ENCODE measurements around the gene TIGD1. TPM values are rescaled to one million over a fixed set of nuclear protein-coding genes. Genes with fewer than 3 reads are reported as not detected.
A peak's percentile ranks its signal among the peaks of the same experiment; 100 is the strongest.

Gene TIGD1
- total RNA-seq, 8 experiments from 2014 or later: 6.6 to 20.3 (median 11.5) TPM

DNA sequence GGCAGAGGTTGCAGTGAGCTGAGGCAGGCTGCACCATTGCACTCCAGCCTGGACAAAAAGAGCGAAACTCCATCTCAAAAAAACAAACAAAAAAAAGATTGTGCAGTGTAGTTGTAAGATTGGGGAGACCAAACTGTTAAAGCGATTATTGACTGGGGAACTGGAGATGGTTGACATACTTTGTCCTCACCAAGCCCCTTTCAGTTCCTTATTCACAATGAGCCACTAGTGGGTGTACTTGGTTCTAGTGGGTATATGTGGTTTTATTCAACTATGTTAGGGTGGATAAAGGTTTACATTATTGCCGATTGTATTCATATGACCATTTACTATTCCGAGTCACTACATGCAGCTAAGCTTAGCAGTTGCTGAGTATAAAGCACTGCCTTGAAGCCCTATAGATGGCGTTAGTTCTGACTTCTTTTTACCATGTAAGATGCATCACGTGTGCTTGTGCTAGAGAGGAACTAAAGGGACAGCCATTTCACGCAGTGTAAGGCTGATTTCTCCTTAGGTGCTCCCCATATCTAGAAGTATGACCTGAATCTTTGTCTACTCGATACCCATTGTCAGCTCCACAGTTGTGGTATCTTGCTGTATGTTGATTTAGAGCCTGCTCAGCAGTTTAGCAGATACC, 12.3 kb upstream of the TIGD1 start:
- Histone ChIP-seq H3K27ac (no peak overlapping the region), H3K4me3 (no peak overlapping the region), H3K4me1 (replicated peaks in 1 of 2) (no peaks in the 10 kb centered on the region)
- ATAC-seq (replicated peaks in 6 of 8): no peak
- WGBS, 10 experiments: 60 to 100% (median 81%) methylated on average over 1 to 8 of the region's 8 CpGs
- in situ Hi-C loops (cut with MboI; ENCODE audit: low pct_unique_long_range_greater_than_20kb in 2 of 9, low sequenced_read_pairs in 9 of 9, unreplicated experiment in 9 of 9): no loop called here

DNA sequence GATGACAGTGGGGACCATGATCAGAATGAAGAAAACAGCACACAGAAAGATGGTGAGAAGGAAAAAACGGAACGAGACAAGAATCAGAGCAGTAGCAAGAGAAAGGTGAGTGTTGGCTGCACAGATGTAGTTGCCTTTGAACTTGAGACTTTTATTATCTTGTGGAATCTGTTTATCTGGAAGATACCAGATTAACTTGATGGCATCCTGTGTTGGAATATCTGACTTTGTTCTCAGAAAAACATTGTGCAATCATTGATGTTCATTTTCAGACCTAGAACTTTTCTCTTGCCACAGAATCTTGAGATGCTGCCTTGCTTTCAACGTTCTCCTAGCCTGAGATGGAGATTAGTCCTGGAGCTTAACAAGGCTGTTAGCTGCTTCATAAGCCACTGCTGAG, 6.1 kb upstream of the TIGD1 start:
- Histone ChIP-seq H3K4me1 (replicated peaks in 1 of 2) (peaks cover 0 to 7% of the 10 kb centered on the region in 2 donors), H3K4me3 (no peak overlapping the region), H3K27ac (no peak overlapping the region)
- WGBS, 10 experiments: 73 to 100% (median 87%) methylated on average over 1 to 3 of the region's 3 CpGs; no CpG with 5 or more reads in 1 of the 10 experiments
- in situ Hi-C loops (cut with MboI; ENCODE audit: low pct_unique_long_range_greater_than_20kb in 2 of 9, low sequenced_read_pairs in 9 of 9, unreplicated experiment in 9 of 9): no loop called here
- ATAC-seq (replicated peaks in 6 of 8): no peak

DNA sequence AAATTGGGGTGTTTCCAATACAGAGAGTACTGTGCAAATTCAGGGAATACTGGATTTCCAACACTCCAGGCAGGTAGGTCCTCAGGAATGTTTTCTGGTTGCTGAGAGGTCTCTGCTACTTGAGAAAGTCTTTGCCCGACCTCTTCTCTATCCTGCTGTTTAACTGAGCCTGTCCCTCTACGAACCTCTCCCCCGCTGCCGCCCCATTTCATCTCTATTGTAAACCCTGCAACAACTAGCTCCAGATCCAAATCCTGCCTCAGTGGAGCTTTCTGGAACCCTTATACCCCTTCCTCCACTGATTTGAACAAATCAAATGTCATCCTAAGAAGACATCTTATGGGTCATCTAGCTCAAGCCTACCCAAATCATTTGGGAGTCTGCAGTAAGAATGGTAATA, 1.4 kb upstream of the TIGD1 start:
- in situ Hi-C loops (cut with MboI; ENCODE audit: low pct_unique_long_range_greater_than_20kb in 2 of 9, low sequenced_read_pairs in 9 of 9, unreplicated experiment in 9 of 9): no loop called here

DNA sequence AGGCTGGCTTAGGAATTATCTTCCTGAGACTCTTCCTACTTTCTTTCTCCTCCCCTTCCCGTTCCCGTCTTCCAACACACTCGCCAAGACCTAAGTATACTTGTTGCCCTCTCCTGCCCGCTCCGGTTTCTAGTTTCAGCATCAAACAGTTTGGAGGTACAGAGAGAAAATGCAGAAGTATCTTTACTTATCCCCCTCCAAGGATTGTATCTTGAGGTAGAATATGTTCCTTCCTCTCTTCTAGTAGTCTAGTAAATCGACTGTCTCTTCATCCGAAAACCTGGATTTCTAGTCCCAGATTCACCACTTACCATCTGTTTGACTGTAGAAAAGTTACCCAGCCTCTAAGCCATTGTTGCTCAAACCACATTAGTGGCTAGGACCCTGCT, 887 bp upstream of the TIGD1 start:
- Histone ChIP-seq H3K27ac (peak overlapping the region; percentile 86 to 96), H3K4me3 (peak overlapping the region; percentile 53 to 73 (median 70)), H3K4me1 (replicated peaks in 1 of 2) (peaks cover 4 to 10% of the 10 kb centered on the region in 2 donors)
- WGBS, 10 experiments: 5 to 31% (median 8%) methylated on average over 2 to 7 of the region's 7 CpGs; no CpG with 5 or more reads in 2 of the 10 experiments
- in situ Hi-C loops (cut with MboI; ENCODE audit: low pct_unique_long_range_greater_than_20kb in 2 of 9, low sequenced_read_pairs in 9 of 9, unreplicated experiment in 9 of 9): no loop called here
- no peak for ATAC-seq (replicated peaks in 6 of 8)

More for the DNA sequence above, 1.4 kb upstream of the TIGD1 start:
- WGBS, 10 experiments: 67 to 100% (median 90%) methylated on average over 2 to 4 of the region's 4 CpGs; no CpG with 5 or more reads in 2 of the 10 experiments
- Histone ChIP-seq H3K4me3 (peak overlapping the region; percentile 53 to 73 (median 70)), H3K27ac (no peak overlapping the region), H3K4me1 (replicated peaks in 1 of 2) (peaks cover 4 to 10% of the 10 kb centered on the region in 2 donors)
- no peak for ATAC-seq (replicated peaks in 6 of 8)

DNA sequence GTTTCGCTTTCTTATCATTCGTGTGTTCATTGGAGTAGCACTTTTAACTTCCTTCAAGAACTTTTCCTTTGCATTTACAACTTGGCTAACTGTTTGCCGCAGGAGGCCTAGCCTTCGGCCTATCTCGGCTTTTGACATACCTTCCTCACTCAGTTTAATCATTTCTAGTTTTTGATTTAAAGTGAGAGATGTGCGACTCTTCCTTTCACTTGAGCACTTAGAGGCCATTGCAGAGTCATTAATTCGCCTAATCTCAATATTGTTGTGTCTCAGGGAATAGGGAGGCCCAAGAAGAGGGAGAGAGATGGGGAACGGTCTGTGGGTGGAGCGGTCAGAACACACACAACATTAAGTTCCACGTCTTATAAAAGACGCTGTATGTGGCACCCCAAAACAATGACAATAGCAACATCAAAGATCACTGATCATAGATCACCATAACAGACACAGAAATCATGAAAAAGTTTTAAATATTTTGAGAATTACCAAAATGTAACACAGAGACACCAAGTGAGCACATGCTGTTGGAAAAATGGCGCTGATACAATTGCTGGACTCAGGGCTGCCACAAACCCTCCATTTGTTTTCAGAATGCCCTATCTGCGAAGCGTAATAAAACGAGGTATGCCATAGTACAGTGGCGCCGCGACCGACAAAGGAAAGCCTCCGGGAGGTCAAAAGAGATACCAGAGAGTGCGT, 553 bp downstream of the TIGD1 start:
- WGBS, 10 experiments: 0 to 100% (median 37%) methylated on average over 2 to 20 of the region's 21 CpGs

DNA sequence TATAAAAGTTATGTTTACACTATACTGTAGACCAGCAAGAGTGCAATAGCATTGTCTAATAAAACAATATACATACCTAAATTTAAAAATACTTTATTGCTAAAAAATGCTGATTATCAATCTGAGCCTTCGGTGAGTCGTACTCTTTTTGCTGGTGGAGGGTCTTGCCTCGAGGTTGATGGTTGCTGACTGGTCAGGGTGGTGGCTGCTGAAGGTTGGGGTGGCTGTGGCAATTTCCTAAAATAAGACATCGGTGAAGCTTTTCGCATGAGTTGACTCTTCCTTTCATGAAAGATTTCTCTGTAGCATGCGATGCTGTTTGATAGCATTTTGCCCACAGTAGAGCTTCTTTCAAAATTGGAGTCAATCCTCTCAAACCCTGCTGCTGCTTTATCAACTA, 2.4 kb downstream of the TIGD1 start:
- H3K4me1 ChIP-seq (replicated peaks in 1 of 2): peaks cover 4 to 10% of the 10 kb centered on the region in 2 donors
- 90 to 100% (median 96%) methylated on average over 2 to 6 of the region's 6 CpGs; no CpG with 5 or more reads in 2 of the 10 experiments for WGBS, 10 experiments

More for the DNA sequence above, 553 bp downstream of the TIGD1 start:
- ATAC-seq (replicated peaks in 6 of 8): peak in 1 of 8 experiments; percentile 10
- Histone ChIP-seq H3K4me1 (replicated peaks in 1 of 2) (peaks cover 4 to 10% of the 10 kb centered on the region in 2 donors), H3K4me3 (peak overlapping the region; percentile 53 to 73 (median 70)), H3K27ac (peak overlapping the region; percentile 86 to 96)
- in situ Hi-C loops (cut with MboI; ENCODE audit: low pct_unique_long_range_greater_than_20kb in 2 of 9, low sequenced_read_pairs in 9 of 9, unreplicated experiment in 9 of 9): loop anchor here in 1 of 9 experiments (25.0 kb wide), 1 partner anchor 638 kb away; no protein-coding TSS in a partner anchor

DNA sequence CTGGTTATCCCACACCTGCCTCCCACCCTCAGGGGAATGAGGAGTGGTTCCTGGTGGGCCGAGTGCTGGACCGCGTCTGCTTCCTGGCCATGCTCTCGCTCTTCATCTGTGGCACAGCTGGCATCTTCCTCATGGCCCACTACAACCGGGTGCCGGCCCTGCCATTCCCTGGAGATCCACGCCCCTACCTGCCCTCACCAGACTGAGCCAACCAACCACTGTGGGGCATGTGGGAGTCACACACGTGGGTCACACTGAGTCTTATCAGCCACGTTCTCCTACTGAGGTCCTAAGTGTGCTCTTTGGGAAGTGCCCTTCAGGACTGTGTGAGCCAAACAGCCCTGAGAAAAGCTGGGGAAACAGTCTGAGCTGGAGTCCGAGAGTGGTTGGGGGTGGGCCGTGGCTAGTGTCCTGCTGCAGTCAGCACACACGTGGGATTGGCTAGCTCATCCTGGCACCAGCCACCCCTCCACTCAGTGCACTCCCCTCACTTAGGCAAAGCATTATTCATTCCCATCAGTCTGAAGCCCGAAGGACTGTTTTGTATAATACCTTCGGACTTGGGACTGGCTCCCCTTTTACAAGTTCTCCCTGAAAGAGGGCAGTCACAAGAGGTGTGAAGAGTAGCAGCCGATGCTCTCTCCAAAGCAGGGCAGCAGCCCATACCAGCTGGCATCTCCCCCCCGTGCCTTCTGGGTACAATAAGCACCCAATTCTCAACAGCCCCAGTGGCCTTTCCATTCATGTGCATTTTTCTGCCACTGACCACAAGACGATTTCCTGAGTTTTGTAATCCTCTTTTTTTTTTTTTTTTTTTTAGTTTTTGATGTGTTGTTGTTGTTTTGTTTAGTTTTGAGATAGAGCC, 4.6 kb downstream of the TIGD1 start:
- WGBS, 10 experiments: 60 to 100% (median 89%) methylated on average over 1 to 7 of the region's 17 CpGs
- ATAC-seq (replicated peaks in 6 of 8): no peak
- Histone ChIP-seq H3K27ac (no peak overlapping the region), H3K4me3 (no peak overlapping the region), H3K4me1 (replicated peaks in 1 of 2) (peaks cover 2 to 4% of the 10 kb centered on the region in 2 donors)
- in situ Hi-C loops (cut with MboI; ENCODE audit: low pct_unique_long_range_greater_than_20kb in 2 of 9, low sequenced_read_pairs in 9 of 9, unreplicated experiment in 9 of 9): loop anchor here in 1 of 9 experiments (25.0 kb wide), 1 partner anchor 633 kb away; no protein-coding TSS in a partner anchor

More for the DNA sequence above, 2.4 kb downstream of the TIGD1 start:
- in situ Hi-C loops (cut with MboI; ENCODE audit: low pct_unique_long_range_greater_than_20kb in 2 of 9, low sequenced_read_pairs in 9 of 9, unreplicated experiment in 9 of 9): loop anchor here in 1 of 9 experiments (25.0 kb wide), 1 partner anchor 636 kb away; no protein-coding TSS in a partner anchor
- no peak for ATAC-seq (replicated peaks in 6 of 8)
- Histone ChIP-seq H3K4me3 (no peak overlapping the region), H3K27ac (no peak overlapping the region)

DNA sequence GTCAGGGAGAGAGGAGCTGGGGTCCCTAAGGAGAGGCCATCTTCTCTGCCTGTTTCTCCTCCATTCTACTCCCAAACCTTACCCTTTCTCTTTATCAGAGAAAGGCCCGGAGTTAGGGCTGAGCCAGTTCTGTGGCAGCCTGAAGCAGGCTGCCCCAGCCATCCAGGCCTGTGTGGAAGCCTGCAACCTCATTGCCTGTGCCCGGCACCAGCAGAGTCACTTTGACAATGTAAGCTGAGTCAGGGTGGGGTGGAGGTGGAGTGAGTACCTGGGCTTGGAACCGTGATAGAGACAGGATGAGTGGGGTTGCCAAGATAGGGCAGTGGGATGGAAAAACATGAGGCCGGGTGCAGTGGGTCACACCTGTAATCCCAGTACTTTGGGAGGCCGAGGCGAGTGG, 5.7 kb downstream of the TIGD1 start:
- peaks cover 2 to 4% of the 10 kb centered on the region in 2 donors for H3K4me1 ChIP-seq (replicated peaks in 1 of 2)
- 66 to 91% (median 80%) methylated on average over 1 to 5 of the region's 6 CpGs; no CpG with 5 or more reads in 7 of the 10 experiments for WGBS, 10 experiments
- in situ Hi-C loops (cut with MboI; ENCODE audit: low pct_unique_long_range_greater_than_20kb in 2 of 9, low sequenced_read_pairs in 9 of 9, unreplicated experiment in 9 of 9): loop anchor here in 1 of 9 experiments (25.0 kb wide), 1 partner anchor 632 kb away; no protein-coding TSS in a partner anchor

DNA sequence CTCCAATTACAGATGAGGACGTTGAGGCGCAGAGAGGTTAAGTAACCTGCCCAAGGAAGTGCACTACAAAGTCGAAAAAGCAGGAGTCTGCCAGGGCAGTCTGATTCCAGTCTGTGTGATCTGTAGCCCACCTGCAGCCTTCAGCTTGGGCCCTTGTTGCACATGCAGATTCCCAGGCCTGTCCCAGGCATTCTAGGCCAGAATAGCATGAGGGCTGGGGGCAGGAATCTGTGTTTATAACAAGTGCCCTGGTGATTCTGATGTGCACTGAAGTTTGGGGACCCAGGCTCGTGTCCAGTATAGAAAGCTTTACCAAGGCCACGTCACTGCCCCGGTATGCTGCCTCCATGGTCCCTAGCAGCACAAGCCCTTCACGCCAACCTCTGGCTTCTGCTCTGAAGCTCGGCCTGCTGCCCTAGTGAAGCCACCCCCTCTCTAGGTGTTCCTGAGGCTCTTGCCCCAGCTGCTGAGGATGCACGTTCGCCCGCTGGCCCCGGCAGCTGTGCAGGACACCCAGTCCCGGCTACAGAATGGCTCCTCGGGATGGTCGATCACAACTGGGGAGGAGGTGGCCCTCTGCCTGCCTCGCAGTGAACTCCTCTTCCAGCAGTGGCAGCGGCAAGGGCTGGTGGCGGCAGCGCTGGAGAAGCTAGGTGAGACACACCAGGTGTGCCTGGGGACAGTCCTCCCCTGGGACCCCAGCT, 6.3 kb downstream of the TIGD1 start:
- H3K4me1 ChIP-seq (replicated peaks in 1 of 2): peaks cover 0 to 7% of the 10 kb centered on the region in 2 donors
- ATAC-seq (replicated peaks in 6 of 8): peak in 1 of 8 experiments; percentile 8
- 94 to 100% (median 100%) methylated on average over 2 to 11 of the region's 19 CpGs; no CpG with 5 or more reads in 5 of the 10 experiments for WGBS, 10 experiments
- in situ Hi-C loops (cut with MboI; ENCODE audit: low pct_unique_long_range_greater_than_20kb in 2 of 9, low sequenced_read_pairs in 9 of 9, unreplicated experiment in 9 of 9): loop anchor here in 1 of 9 experiments (25.0 kb wide), 1 partner anchor 632 kb away; no protein-coding TSS in a partner anchor
- no peak overlapping the region for H3K27ac ChIP-seq
- H3K4me3 ChIP-seq: no peak overlapping the region

More for the DNA sequence above, 5.7 kb downstream of the TIGD1 start:
- peak in 1 of 8 experiments; percentile 9 for ATAC-seq (replicated peaks in 6 of 8)
- Histone ChIP-seq H3K4me3 (no peak overlapping the region), H3K27ac (no peak overlapping the region)

DNA sequence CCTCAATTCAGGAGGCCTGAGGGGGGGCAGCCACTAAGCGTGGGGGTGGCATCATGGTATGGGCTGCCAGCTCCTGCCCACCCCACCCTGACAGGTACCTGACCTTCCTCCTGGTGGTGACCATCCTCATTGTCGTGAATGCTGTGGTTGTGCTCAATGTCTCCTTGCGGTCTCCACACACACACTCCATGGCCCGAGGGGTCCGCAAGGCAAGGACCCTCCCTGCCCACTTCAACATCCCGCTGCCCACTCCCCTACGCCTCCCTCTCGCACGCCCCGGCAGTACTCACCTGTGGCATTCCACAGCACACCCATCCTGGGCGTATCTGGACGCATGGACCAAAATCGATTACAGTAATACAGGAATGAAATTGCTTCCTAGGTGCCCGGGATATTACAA, 6.9 kb downstream of the TIGD1 start:
- ATAC-seq (replicated peaks in 6 of 8): no peak
- Histone ChIP-seq H3K27ac (no peak overlapping the region), H3K4me3 (no peak overlapping the region), H3K4me1 (replicated peaks in 1 of 2) (peaks cover 0 to 7% of the 10 kb centered on the region in 2 donors)
- WGBS, 10 experiments: 70 to 98% (median 83%) methylated on average over 1 to 8 of the region's 14 CpGs; no CpG with 5 or more reads in 7 of the 10 experiments
- in situ Hi-C loops (cut with MboI; ENCODE audit: low pct_unique_long_range_greater_than_20kb in 2 of 9, low sequenced_read_pairs in 9 of 9, unreplicated experiment in 9 of 9): loop anchor here in 1 of 9 experiments (25.0 kb wide), 1 partner anchor 631 kb away; no protein-coding TSS in a partner anchor

DNA sequence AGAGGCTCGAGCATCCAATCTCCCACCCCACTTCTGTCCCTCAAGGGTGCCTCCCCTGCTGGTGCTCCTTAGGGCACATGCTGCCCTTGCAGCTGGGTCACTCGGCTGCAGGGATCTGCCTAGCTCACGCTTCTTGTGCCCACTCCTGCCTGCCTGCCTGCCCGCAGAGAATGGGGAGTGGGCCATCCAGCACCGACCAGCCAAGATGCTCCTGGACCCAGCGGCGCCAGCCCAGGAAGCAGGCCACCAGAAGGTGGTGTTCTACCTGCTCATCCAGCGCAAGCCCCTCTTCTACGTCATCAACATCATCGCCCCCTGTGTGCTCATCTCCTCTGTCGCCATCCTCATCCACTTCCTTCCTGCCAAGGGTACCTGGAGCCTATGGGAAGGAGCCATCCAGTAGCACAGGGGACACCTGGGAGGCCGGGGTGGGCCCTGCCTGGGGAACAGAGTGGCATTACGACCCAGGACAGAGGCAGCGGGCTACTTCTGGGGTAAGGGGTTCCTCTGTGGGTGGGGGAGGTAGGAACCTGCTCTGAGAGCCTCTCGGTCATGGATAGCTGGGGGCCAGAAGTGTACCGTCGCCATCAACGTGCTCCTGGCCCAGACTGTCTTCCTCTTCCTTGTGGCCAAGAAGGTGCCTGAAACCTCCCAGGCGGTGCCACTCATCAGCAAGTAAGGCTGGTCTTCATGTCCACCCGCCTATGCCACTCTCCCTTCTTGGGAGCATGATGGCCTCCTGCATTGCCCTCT, 7.5 kb downstream of the TIGD1 start:
- no peak overlapping the region for H3K27ac ChIP-seq
- ATAC-seq (replicated peaks in 6 of 8): no peak
- H3K4me3 ChIP-seq: no peak overlapping the region
- in situ Hi-C loops (cut with MboI; ENCODE audit: low pct_unique_long_range_greater_than_20kb in 2 of 9, low sequenced_read_pairs in 9 of 9, unreplicated experiment in 9 of 9): loop anchor here in 1 of 9 experiments (25.0 kb wide), 1 partner anchor 631 kb away; no protein-coding TSS in a partner anchor
- WGBS, 10 experiments: 60 to 80% methylated on average over 1 of the region's 20 CpGs; no CpG with 5 or more reads in 8 of the 10 experiments
- H3K4me1 ChIP-seq (replicated peaks in 1 of 2): peaks cover 0 to 7% of the 10 kb centered on the region in 2 donors
